Measurements from ENCODE around the gene DYNC1I1.
A peak's percentile ranks its signal among the peaks of the same experiment; 100 is the strongest.

GRCh38 chr7:96052860-96053470, 280.6 kb downstream of the DYNC1I1 start:
- TF ChIP-seq GATA2 (IDR thresholded peaks at IDR 0.05; ENCODE audit: low read depth, low read length) (peak; percentile 52; the same call in 1 of the 2 replicates), GATA3 (IDR thresholded peaks at IDR 0.05; ENCODE audit: low read depth, low read length) (no peak)
